HEK293T (cell line): ENCODE data around the gene RNF26.

Experiments
- CTCF ChIA-PET: fragments of 350-600 bp; formaldehyde crosslinking; extraction: SDS; loops from one replicate; lab custom pipeline; 2021; ENCODE audit warnings: antibody characterized with exemption, inconsistent platforms; lab: Yijun Ruan, JAX
- POLR2A ChIA-PET: fragments of 350-600 bp; formaldehyde crosslinking; extraction: SDS; loops from one replicate; lab custom pipeline; 2020; ENCODE audit warnings: antibody characterized with exemption, inconsistent platforms; lab: Yijun Ruan, JAX
- DNase-seq: peaks from one replicate; pipeline ENCODE4 v3.0.0; 2012; ENCODE audit warnings: mixed read lengths; ENCODE audit errors: extremely low spot score
- ARNT ChIP-seq: fragments of 450-650 bp; IDR thresholded peaks from 2 replicates; pipeline ENCODE4 v1.6.1; 2017; ENCODE audit warnings: mild to moderate bottlenecking
- BHLHE40 ChIP-seq: fragments of 450-650 bp; IDR thresholded peaks from 2 replicates; pipeline ENCODE4 v1.6.1; 2016; ENCODE audit warnings: mild to moderate bottlenecking, moderate library complexity, borderline replicate concordance
- CTBP1 ChIP-seq: fragments of 450-650 bp; IDR thresholded peaks from 2 replicates; pipeline ENCODE4 v1.6.1; 2016; ENCODE audit warnings: borderline replicate concordance
- ELF4 ChIP-seq: fragments of 450-650 bp; IDR thresholded peaks from 2 replicates; pipeline ENCODE4 v1.6.1; 2017; ENCODE audit warnings: antibody characterized with exemption
- FOXA1 ChIP-seq: fragments of 450-650 bp; IDR thresholded peaks from 2 replicates; pipeline ENCODE4 v1.6.1; 2016; ENCODE audit warnings: mild to moderate bottlenecking
- FOXK2 ChIP-seq: fragments of 450-650 bp; IDR thresholded peaks from 2 replicates; pipeline ENCODE4 v1.6.1; 2016; ENCODE audit warnings: mild to moderate bottlenecking
- FOXM1 ChIP-seq: fragments of 450-650 bp; IDR thresholded peaks from 2 replicates; pipeline ENCODE4 v1.6.1; 2017; ENCODE audit warnings: mild to moderate bottlenecking, borderline replicate concordance
- HDGF ChIP-seq: fragments of 450-650 bp; IDR thresholded peaks from 2 replicates; pipeline ENCODE4 v1.6.1; 2017; ENCODE audit warnings: antibody characterized with exemption, borderline replicate concordance
- L3MBTL2 ChIP-seq: fragments of 450-650 bp; conservative IDR thresholded peaks from 2 replicates; pipeline ENCODE4 v1.6.1; 2016; ENCODE audit warnings: mild to moderate bottlenecking
- LEF1 ChIP-seq: fragments of 450-650 bp; IDR thresholded peaks from 2 replicates; pipeline ENCODE4 v1.6.1; 2017; ENCODE audit warnings: mild to moderate bottlenecking, borderline replicate concordance
- NFRKB ChIP-seq: fragments of 450-650 bp; IDR thresholded peaks from 2 replicates; pipeline ENCODE4 v1.6.1; 2016; ENCODE audit warnings: mild to moderate bottlenecking, moderate library complexity
- PKNOX1 ChIP-seq: fragments of 450-650 bp; IDR thresholded peaks from 2 replicates; pipeline ENCODE4 v1.6.1; 2016
- SP1 ChIP-seq: fragments of 450-650 bp; IDR thresholded peaks from 2 replicates; pipeline ENCODE4 v1.6.1; 2017
- SUZ12 ChIP-seq: fragments of 450-650 bp; IDR thresholded peaks from 2 replicates; pipeline ENCODE4 v1.6.1; 2016; ENCODE audit warnings: mild to moderate bottlenecking
- TARDBP ChIP-seq: fragments of 450-650 bp; IDR thresholded peaks from 2 replicates; pipeline ENCODE4 v1.6.1; 2016
- ZNF384 ChIP-seq: fragments of 450-650 bp; IDR thresholded peaks from 2 replicates; pipeline ENCODE4 v1.6.1; 2016

Gene RNF26

DNA sequence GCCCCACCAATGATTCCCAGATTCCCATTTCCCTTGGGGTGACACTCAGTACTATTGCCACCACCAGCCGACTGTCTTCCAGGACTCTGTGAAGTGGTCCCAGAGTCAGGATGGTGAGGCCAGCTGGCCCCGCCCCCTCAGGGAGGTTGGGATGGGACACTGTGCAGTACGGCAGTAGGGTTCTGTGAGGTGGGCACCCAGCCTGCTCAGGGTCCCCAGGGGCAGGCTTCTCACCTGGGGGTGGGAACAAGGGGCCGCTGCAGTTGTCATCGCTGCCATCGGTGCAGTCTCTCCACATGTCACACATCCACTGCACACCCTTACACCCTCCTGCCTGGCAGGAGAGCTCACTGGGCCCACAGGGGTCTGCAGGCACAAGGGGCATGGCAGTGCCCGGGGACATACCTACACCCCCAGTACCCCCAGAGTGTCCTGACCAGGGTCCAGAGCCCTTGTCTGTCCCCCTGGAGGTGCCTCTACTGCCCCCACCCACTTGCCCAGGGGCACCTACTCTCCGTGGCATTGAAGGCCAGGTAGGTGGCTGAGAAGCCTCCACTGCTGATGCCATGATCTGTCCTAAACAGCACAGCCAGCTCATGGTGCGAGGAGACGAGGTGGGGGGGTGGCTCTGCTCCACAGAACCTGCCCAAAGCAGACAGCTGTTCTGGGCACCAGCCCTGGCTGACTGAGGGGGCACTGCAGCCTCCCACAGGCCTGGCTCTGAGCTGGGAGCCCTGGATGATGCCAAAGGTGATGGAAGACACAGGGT is 8.2 kb downstream of the RNF26 start:
- ChIA-PET POLR2A (no interaction called here), CTCF (interaction anchor here (1.5 kb wide), 1 partner anchor 21 kb away, joined by 5 read pairs; no protein-coding TSS in a partner anchor)
- TF ChIP-seq ZNF384 (no peak), PKNOX1 (no peak), NFRKB (no peak), SP1 (no peak), FOXA1 (no peak), FOXM1 (no peak), CTBP1 (no peak), HDGF (no peak), BHLHE40 (no peak)
- no peak for DNase-seq

- ChIA-PET CTCF (interaction anchor here (1.0 to 1.5 kb wide), 2 partner anchors 22 to 131 kb away, joined by 3 to 5 read pairs; no protein-coding TSS in a partner anchor), POLR2A (no interaction called here)
- no peak for TF ChIP-seq HDGF
- no peak for TF ChIP-seq BHLHE40
- no peak for TF ChIP-seq LEF1
- no peak for TF ChIP-seq ELF4
- no peak for TF ChIP-seq PKNOX1
- no peak for TF ChIP-seq ARNT
- TF ChIP-seq ZNF384 = no peak
- no peak for TF ChIP-seq FOXA1
- no peak for TF ChIP-seq FOXM1
- TF ChIP-seq SUZ12 = no peak
- DNase-seq = no peak
Measured at GRCh38 chr11:119343726-119344125, 9.4 kb downstream of the RNF26 start.

- CTCF ChIA-PET = interaction anchor here (0.6 to 1.5 kb wide), 2 partner anchors 23 to 26 kb away, joined by 4 to 5 read pairs; no protein-coding TSS in a partner anchor
- POLR2A ChIA-PET = no interaction called here
Measured at GRCh38 chr11:119344291-119345010, 10.1 kb downstream of the RNF26 start.

DNA sequence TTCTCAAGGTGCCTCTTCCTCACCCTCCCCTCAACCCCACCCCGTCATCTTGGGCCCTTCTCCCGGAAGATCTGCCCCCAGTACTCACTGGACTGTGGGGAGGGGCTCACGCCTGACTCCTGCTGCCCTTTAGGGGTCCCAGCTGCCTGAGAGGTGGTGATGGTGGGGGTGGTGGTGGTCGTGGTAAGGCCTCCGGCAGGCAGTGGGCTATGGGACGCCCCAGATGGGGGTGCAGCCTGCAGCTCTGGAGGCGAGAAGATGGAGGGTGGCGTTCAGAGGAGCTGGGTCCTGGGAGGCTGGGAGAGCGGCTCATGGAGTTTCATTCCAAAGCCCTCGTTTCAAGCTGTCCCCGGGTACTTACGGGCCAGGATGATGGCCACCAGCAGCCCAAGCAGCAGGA is 11.4 kb downstream of the RNF26 start:
- ChIA-PET CTCF (interaction anchor here (0.6 to 0.7 kb wide), 2 partner anchors 22 kb away, joined by 3 to 4 read pairs; no protein-coding TSS in a partner anchor), POLR2A (no interaction called here)
- DNase-seq = no peak
- TF ChIP-seq BHLHE40 = no peak
- TF ChIP-seq FOXM1 = no peak
- TF ChIP-seq CTBP1 = no peak
- no peak for TF ChIP-seq NFRKB
- TF ChIP-seq ARNT = no peak
- no peak for TF ChIP-seq SUZ12
- TF ChIP-seq HDGF = no peak
- no peak for TF ChIP-seq FOXA1
- no peak for TF ChIP-seq SP1

More at GRCh38 chr11:119344291-119345010, 10.1 kb downstream of the RNF26 start:
- DNase-seq = no peak
- no peak for TF ChIP-seq SUZ12
- TF ChIP-seq NFRKB = no peak
- no peak for TF ChIP-seq TARDBP
- no peak for TF ChIP-seq HDGF
- no peak for TF ChIP-seq CTBP1
- no peak for TF ChIP-seq SP1
- TF ChIP-seq ARNT = no peak
- no peak for TF ChIP-seq PKNOX1
- TF ChIP-seq L3MBTL2 = no peak

- ChIA-PET POLR2A (no interaction called here), CTCF (no interaction called here)
- TF ChIP-seq FOXA1 (no peak), L3MBTL2 (no peak), FOXM1 (no peak), ARNT (no peak), ELF4 (no peak), FOXK2 (no peak), HDGF (no peak), CTBP1 (no peak), NFRKB (no peak), ZNF384 (no peak), TARDBP (no peak)
- DNase-seq = no peak
Measured at GRCh38 chr11:119346605-119347004, 12.3 kb downstream of the RNF26 start, which contains the start of gene MFRP. Gene MFRP (minus strand): TSS chr11:119346705. CDS start chr11:119346513, 192 bp downstream.

GRCh38 chr11:119347242-119347641 is 12.9 kb downstream of the RNF26 start:
- DNase-seq = no peak
- ChIA-PET POLR2A (no interaction called here), CTCF (interaction anchor here (0.8 to 0.9 kb wide), 2 partner anchors 9 to 35 kb away, joined by 3 read pairs; no protein-coding TSS in a partner anchor)
- TF ChIP-seq NFRKB (no peak), FOXA1 (no peak), FOXM1 (no peak), ELF4 (no peak), SP1 (no peak), L3MBTL2 (no peak), FOXK2 (no peak), HDGF (no peak), TARDBP (no peak), ARNT (no peak), CTBP1 (no peak), SUZ12 (no peak), PKNOX1 (no peak), LEF1 (no peak), ZNF384 (no peak), BHLHE40 (no peak)
